AG04450 (cell line): ENCODE measurements around the gene KCNK6. TPM values are rescaled to one million over a fixed set of nuclear protein-coding genes. Genes with fewer than 3 reads are reported as not detected.
A peak's percentile ranks its signal among the peaks of the same experiment; 100 is the strongest.

ENCODE experiments used
- CTCF ChIA-PET: fragments of 300-600, 350-600 bp; formaldehyde crosslinking; extraction: SDS; loops from one replicate; lab custom pipeline; 2022; ENCODE audit warnings: antibody characterized with exemption, inconsistent platforms; lab: Charles Lee
- POLR2A ChIA-PET: fragments of 350-600 bp; formaldehyde crosslinking; extraction: SDS; loops from one replicate; lab custom pipeline; 2021; ENCODE audit warnings: antibody characterized with exemption, inconsistent platforms; lab: Yijun Ruan, JAX
- DNase-seq: peaks from one replicate; pipeline ENCODE4 v3.0.0-alpha.2; 2011; ENCODE audit warnings: low read depth, low spot score
- H3K27ac ChIP-seq: one replicate; pipeline ENCODE4 v1.5.1; 2012; ENCODE audit warnings: low read depth, low read length, control low read depth
- H3K27me3 ChIP-seq: one replicate; pipeline ENCODE4 v1.6.0; 2012; ENCODE audit warnings: low read length; ENCODE audit not compliant: control insufficient read depth, insufficient read depth
- H3K4me3 ChIP-seq: 2 replicates; pipeline ENCODE4 v1.5.1; 2011; ENCODE audit warnings: mild to moderate bottlenecking, low read depth, low read length, control low read depth
- H3K9me3 ChIP-seq: 2 replicates; pipeline ENCODE4 v1.5.1; 2012; ENCODE audit warnings: low read length; ENCODE audit not compliant: control insufficient read depth, insufficient read depth
- CTCF ChIP-seq: IDR thresholded peaks from 2 replicates; pipeline ENCODE4 v1.5.1; 2011; ENCODE audit warnings: low read depth, low read length, control low read depth, inconsistent platforms
- polyA plus RNA-seq: library from polyadenylated mRNA; depleted of rRNA; stranded (reverse); fragments of >200 nt; gene quantifications from 2 replicates; pipeline ENCODE4 v1.2.3, GENCODE V29; 2011

Gene KCNK6
- polyA plus RNA-seq, 1 experiment, result 2.6 TPM

DNA sequence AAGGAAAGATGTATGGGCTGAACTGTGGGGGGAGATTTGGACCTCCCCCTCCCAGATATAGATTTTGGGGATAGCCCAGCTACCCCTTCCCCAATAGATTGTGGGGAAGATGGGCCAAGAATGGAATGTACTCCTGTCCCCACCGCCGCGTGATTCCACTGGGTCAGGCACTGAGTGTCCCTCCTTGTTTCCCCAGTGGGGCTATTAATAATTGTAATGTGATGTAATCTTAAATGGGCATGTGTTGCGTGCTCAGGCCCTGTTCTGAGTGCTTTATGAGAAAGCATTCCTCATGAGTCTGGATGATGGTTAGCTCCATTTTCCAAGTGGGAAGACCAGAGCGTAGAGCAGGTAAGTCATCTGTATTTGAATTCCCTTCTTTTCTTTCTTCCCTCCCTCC, 56.1 kb downstream of the KCNK6 start:
- Histone ChIP-seq H3K9me3 (no peaks in the 10 kb centered on the region), H3K27me3 (peaks cover 3% of the 10 kb centered on the region), H3K27ac (peak overlapping the region; percentile 52), H3K4me3 (peak overlapping the region; percentile 92)
- no peak for DNase-seq
- TF ChIP-seq CTCF, result no peak
- ChIA-PET POLR2A (interaction anchor here (0.6 to 2.6 kb wide), 3 partner anchors 13 to 351 kb away, joined by 3 to 49 read pairs (median 3); partner anchors contain the start of genes GGN and SPRED3), CTCF (interaction anchor here (0.7 to 3.3 kb wide), 6 partner anchors 8 to 473 kb away, joined by 3 to 21 read pairs (median 6); partner anchors contain the start of genes FAM98C and GGN)

DNA sequence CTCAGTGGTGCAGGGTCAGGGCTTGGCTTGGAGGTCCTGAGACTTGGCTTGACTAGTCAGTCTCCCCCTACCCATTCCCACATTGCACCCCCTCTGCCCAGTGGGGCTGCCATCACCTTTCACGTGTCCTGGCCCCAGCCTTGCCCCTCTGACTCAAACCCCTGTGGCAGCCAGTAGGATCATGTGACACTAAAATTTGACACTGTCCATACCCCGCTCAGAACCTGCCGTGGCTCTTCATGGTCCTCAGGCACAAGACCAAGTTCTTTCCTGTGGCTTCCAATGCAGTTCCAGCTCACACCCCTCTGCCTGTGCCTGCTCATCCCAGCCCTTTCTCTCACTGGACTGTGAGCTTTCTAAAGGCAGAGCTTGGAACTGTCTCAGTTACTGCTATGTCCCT, 56.9 kb downstream of the KCNK6 start:
- Histone ChIP-seq H3K27me3 (no peaks in the 10 kb centered on the region), H3K9me3 (no peaks in the 10 kb centered on the region), H3K4me3 (peak overlapping the region; percentile 92; the same call in 1 of the 2 replicates), H3K27ac (no peak overlapping the region)
- TF ChIP-seq CTCF, result no peak
- CTCF ChIA-PET, result interaction anchor here (1.1 to 3.3 kb wide), 3 partner anchors 8 to 133 kb away, joined by 5 to 21 read pairs (median 5); partner anchors contain the start of gene FAM98C
- no peak for DNase-seq
- POLR2A ChIA-PET, result interaction anchor here (0.6 to 2.5 kb wide), 2 partner anchors 11 to 350 kb away, joined by 3 to 8 read pairs; partner anchors contain the start of gene GGN

GRCh38 chr19:38377052-38377451, 57.4 kb downstream of the KCNK6 start:
- no peak overlapping the region for H3K27ac ChIP-seq
- ChIA-PET POLR2A (interaction anchor here (2.5 kb wide), 1 partner anchor 11 kb away, joined by 8 read pairs; the partner anchor contains the start of gene GGN), CTCF (no interaction called here)
- H3K4me3 ChIP-seq, result no peak overlapping the region
- TF ChIP-seq CTCF, result no peak
- no peak for DNase-seq
- no peaks in the 10 kb centered on the region for H3K9me3 ChIP-seq
- H3K27me3 ChIP-seq, result no peaks in the 10 kb centered on the region

GRCh38 chr19:38378866-38379265, 59.2 kb downstream of the KCNK6 start:
- Histone ChIP-seq H3K27me3 (no peaks in the 10 kb centered on the region), H3K27ac (no peak overlapping the region), H3K4me3 (no peak overlapping the region), H3K9me3 (no peaks in the 10 kb centered on the region)
- ChIA-PET POLR2A (interaction anchor here (2.5 kb wide), 1 partner anchor 9 kb away, joined by 8 read pairs; the partner anchor contains the start of gene GGN), CTCF (interaction anchor here (0.6 to 1.5 kb wide), 3 partner anchors 24 to 467 kb away, joined by 3 to 6 read pairs (median 5); partner anchors contain the start of genes CATSPERG and FAM98C)
- no peak for TF ChIP-seq CTCF
- DNase-seq, result no peak

DNA sequence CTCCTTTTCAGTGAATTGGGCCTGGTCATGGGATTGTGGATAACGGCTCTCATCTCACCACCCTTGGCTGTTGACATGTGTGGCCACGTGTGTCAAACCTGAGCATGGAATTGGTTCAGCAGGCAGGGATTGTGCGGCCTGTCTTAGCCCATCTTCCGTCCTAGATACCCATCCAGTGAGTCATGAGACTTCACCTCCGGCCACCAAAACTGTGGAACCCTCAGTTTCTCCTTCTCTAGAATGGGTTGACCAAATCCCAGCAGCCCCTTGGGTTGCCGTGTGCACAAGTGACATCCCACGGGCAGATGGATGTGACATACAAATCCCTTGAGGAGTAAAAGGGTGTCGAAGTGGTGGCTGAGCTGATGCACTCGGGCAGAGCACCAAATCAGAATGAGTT, 61.5 kb downstream of the KCNK6 start:
- Histone ChIP-seq H3K9me3 (peaks cover under 1% of the 10 kb centered on the region; the same call in 1 of the 2 replicates), H3K4me3 (no peak overlapping the region), H3K27me3 (no peaks in the 10 kb centered on the region), H3K27ac (no peak overlapping the region)
- DNase-seq, result no peak
- ChIA-PET POLR2A (no interaction called here), CTCF (no interaction called here)
- no peak for TF ChIP-seq CTCF
